HK-2 (cell line): ENCODE measurements around the gene TUBB1.
A peak's percentile ranks its signal among the peaks of the same experiment; 100 is the strongest.
"Not testable (repeated sequence)": the region's sequence is repeated elsewhere in the genome, so short reads cannot be mapped to it uniquely, and the experiment has no call there.

Experiments used
- DNase-seq: peaks from one replicate; pipeline ENCODE4 v3.0.0-alpha.2; 2018; ENCODE audit not compliant: unreplicated experiment

TUBB1 gene

DNA sequence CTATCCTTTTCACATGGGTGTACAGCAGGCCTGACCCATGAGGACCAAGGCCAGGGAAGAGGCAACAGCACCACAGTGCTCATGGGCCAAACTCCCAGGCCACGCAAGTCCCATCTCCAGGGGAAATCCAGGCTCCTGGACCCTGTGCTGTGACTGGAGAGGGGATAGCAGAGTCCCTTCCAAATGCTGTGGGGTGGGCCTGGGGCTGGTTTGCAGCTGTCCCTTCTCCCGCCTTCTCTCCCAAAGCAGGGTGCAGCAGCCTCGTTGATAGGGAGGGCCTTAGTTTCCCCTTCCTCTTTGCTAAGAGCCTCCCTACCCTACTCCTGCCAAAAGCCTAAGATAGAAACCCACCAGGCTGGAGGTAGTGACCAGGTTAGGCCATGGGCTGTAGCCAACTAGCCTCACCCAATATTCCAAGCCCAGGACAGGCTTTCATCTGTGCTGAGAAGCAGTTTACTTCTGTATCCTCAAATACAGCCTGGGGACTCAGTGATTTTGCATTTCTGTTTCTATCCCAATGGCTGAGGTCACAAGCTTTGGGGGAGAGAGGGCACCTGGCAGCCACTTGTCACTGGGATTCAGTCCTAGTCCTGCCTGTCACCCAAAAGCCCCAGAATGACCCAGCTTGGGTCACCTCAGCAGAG is 13.6 kb upstream of the TUBB1 start:
- no peak for DNase-seq

DNA sequence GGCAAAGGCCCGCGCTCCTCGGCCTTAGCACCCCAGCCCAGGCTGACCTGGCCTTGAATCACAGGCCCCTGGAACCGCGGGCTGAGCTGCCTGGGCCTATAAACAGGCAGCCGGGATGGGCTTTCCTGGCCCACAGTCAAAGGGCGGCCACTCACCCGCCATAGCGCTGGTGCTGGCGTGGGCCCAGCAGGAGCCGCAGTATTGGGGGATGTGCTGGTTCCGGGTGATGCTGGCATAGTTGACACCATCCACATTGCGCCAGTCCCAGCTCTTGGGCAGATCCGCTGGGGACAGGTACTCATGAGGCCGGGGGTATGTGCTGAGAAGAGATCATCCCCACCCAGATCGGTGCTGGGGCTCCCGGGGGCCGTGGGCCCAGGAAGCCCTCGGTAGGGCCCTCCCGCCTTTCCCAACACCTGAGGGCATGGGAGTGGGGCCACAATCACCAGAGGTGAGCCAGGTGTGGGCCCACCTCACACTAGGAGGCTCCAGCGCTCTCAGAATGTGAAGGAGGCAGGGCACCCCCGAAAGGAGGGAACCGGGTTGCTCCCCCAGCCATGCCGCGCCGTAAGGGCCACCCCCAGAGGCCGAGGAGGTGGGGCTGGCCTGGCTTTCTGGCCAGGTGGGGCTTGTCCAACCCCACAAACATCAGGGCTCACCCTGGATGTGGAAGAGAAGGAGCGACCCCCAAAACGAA is 12.9 kb upstream of the TUBB1 start:
- DNase-seq: peak; percentile 56

DNA sequence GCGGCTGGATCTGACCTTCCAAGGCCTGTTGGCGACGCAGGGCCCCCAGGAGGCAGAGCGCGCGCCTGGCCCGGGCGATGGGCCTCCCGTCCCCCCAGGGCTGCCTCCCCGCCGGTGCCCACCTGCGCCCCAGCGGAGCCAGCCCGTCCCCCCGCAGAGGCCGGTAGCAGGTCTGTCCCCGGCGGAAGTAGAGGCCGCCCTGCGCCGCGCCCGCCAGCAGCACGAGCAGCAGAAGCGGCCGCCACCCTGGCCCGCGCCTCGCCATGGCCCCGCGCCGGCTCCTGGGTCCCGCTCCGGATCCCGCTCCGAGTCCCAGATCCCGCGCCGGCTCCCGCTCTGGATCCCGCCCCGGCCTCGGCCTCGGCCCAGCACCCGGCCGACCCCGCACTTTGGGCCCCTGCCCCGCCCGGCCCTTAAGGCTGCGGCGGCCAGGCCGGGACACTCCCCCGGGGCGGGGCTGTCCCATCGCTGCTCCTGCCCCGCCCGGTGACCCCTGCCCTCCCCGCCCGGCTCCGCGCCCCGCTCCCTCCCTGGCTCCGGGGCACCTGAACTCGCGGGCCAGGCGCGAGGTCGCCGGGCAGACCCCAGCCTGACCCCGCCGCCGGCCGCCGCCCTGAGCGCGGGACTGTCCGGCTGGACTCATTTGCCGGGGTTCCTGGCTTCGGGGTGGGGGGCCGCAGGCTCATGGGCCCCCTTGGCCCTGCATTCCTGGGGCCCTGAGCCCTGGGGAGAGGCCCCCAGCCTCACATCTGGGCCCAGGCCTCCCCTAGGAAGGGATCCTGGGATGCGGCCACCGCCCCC is 12.2 kb upstream of the TUBB1 start, which contains the start of gene CTSZ:
Gene CTSZ, minus strand, starts transcription at position 391 of the 801 bp plus-strand sequence. Its CDS starts 126 bp downstream, at position 265.
- DNase-seq: peak; percentile 78

GRCh38 chr20:59007665-59008511 is 11.3 kb upstream of the TUBB1 start:
- peak; percentile 97 for DNase-seq

DNA sequence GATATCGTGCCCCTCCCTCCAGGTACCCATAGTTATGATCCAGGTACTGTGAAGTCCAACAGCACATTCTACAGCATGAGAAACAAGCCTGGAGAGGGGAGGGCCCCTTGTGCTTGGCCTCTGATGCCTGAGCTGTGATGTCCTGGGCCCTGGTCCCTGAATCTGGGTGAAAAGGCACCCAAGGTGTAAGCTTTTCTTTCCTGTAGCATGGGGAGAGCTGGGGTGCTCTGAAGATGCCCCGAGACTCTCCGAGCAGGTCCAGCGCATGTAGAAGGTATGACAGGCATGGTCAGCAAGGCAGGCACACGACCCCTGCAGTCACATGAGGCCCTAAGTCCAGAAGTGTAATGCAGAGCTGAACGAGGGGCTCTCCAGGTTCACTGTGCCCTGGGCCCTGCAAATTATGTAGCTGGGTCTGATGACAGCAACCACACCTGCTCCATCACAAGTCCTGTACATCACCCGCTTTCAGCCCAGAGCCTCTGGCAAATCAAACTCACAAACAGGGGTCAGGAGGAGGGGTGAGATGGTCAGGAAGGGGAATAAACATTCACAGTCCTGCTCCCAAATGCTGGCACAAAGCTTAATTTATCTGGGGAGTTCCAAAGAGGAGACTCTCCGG is 10.4 kb upstream of the TUBB1 start:
- no peak for DNase-seq

GRCh38 chr20:59010321-59010994 is 8.8 kb upstream of the TUBB1 start:
- DNase-seq: peak; percentile 74

GRCh38 chr20:59010995-59011873 is 8.0 kb upstream of the TUBB1 start:
- peak; percentile 90 for DNase-seq

DNA sequence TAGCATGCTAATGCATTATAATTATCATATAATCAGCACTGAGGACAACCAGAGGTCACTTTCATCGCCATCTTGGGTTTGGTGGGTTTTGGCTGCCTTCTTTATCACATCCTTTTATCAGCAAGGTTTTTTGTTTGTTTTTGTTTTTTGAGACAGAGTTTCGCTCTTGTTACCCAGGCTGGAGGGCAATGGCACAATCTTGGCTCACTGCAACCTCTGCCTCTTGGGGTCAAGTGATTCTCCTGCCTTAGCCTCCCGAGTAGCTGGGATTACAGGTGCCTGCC is 7.4 kb upstream of the TUBB1 start:
- not testable (repeated sequence) for DNase-seq

- DNase-seq: no peak
These were observed 5.9 kb upstream of the TUBB1 start for GRCh38 chr20:59013031-59013951.

- no peak for DNase-seq
These were observed 5.1 kb upstream of the TUBB1 start for GRCh38 chr20:59013959-59014608.

DNA sequence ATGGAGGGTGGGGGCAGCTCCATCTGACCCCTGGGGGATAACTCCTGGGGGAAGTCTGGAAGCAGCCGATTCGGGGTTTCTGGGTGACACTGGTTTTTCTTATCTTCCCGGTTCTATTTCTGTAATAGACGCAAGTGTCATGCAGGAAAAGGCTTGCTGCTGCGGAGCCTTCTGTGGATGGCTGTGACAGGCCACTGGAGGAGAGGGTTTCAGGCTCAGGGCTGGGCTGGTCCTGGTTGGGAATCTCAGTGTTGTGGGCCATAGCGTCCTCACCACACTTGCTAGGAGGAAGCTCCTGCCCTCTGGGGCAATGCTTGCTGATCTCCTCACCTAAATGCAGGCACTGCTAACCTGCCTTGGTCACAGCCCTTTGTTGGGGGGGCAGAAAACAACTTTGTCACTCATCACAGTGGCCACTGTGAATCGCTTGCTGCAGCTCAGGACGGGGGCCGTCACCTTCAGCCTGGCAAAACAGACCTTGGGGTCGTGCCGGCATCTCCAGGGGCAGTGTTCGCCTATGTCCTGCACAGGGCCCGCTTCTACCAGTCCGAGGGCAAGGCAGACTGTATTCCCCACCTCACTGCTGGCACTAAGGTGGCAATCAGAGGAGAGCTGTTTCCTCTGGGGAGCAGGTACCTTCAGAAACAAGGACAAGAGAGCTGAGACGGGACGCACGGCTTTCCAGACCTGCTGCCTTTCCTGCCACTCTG is 4.4 kb upstream of the TUBB1 start:
- no peak for DNase-seq

GRCh38 chr20:59015411-59015810 is 3.8 kb upstream of the TUBB1 start:
- no peak for DNase-seq

DNA sequence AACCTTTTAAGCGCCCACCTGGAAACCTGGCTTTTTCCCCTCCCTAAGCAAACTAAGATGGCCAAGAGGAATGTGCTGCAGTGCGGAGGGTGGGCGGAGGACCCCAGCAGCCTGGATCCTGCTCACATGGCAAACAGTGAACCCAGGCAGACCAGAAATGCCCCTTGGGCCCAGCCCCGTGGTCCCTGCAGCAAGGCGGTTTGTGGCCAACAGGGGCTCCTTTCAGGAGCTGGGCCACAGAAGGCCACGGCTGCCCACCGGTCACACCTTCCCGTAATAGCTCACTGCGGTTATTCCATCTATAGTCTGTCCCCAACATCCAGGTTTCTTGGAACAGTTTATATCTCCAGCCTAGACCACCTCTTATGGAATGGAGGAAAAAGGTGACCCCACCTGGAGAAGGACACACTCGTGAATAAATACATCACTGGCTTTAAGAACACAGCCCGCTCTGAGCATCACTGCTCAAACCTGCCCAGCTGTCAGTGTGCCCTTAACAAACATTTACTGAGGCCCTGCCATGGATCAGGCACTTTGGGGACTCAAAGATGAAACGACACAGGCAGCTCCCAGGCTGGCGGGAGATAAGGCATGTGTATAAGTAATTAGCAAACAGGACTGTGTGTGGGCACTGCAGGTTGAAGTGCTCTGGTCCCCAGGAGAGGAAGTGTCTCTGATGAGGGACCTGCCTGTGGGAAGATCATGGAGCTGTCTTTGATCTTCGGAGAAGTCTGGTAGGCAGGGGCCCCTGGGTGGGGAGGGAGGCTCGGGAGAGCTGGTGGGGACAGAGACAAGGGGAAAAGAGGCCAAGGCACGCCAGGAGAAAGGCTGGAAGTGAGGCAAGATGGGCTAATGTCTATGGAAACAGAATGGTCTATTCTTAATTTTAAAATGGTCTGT is 3.2 kb upstream of the TUBB1 start:
- no peak for DNase-seq

- no peak for DNase-seq
These were observed 2.3 kb upstream of the TUBB1 start for GRCh38 chr20:59016795-59017492.

- DNase-seq: no peak
These were observed 1.6 kb upstream of the TUBB1 start for GRCh38 chr20:59017493-59018231.
